Retinal pigment epithelial cell (primary cell): Measurements from ENCODE around the gene NEGR1.
A peak's percentile ranks its signal among the peaks of the same experiment; 100 is the strongest.

Experiments
- DNase-seq: peaks from one replicate; pipeline ENCODE4 v3.0.0-alpha.2; 2010; ENCODE audit warnings: low read depth
- H3K4me3 ChIP-seq: 2 replicates; pipeline ENCODE4 v1.5.1; 2011; ENCODE audit warnings: mild to moderate bottlenecking, low read length, control low read depth, moderate library complexity
- CTCF ChIP-seq: conservative IDR thresholded peaks from 2 replicates; pipeline ENCODE4 v1.5.1; 2011; ENCODE audit warnings: low read depth, low read length, control low read depth, inconsistent platforms

NEGR1 gene

GRCh38 chr1:72207059-72207458, 75.3 kb downstream of the NEGR1 start:
- DNase-seq, result no peak
- TF ChIP-seq CTCF, result no peak

GRCh38 chr1:72202761-72203160, 79.6 kb downstream of the NEGR1 start:
- TF ChIP-seq CTCF, result no peak
- no peak for DNase-seq
- no peak overlapping the region for H3K4me3 ChIP-seq

More at GRCh38 chr1:72207059-72207458, 75.3 kb downstream of the NEGR1 start:
- H3K4me3 ChIP-seq, result no peak overlapping the region

- no peak for DNase-seq
- no peak overlapping the region for H3K4me3 ChIP-seq
- TF ChIP-seq CTCF, result no peak
Observed at GRCh38 chr1:72197786-72198185, 84.6 kb downstream of the NEGR1 start.

DNA sequence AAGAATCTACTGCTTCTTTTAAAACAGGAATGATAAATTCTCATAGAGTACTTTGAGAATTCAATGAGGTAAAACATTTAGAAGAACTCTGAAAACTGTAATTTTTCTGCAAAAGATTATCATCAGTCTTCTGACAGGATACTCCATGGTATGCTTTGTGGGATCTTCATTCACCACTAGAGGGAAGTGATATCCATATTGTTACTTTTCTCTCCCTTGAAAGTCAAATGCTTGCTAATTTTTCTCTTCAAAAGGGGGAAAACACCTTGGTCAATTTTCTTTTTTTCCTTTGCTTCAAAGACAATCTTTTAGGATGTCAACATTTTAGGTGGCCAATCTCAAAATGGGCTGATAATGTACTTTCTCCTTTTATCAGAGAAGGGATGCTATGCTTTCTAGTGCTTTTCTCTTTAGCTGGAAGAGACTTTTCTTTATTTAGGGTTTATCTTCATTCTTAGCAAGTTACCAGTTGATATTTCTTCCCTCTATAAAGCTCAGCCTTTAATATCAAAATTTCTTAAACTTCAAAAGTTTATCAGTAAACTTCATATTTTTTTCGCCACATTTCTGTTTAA, 95.5 kb downstream of the NEGR1 start:
- H3K4me3 ChIP-seq, result no peak overlapping the region
- no peak for DNase-seq
- peak; percentile 65 for TF ChIP-seq CTCF

GRCh38 chr1:72184099-72184701, 98.1 kb downstream of the NEGR1 start:
- H3K4me3 ChIP-seq, result no peak overlapping the region
- no peak for DNase-seq
- TF ChIP-seq CTCF, result no peak

DNA sequence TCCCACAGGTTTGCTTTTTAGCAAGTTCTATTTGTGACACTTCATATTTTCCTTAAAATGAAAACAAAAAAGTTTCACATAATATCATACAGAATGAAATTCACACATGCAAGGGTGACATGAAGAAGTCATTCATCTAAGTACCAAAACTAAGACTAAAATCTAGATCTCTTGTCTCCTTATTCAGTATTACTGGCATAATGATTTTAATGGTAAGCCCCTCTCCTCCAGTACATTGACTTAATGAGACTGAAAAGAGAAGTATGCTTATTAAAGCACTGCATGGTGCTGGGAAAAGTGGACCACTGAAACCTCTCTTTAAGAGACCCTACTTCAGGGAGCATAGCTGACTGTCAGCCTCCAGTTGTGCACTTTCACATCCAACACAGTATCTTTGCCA, 99.5 kb downstream of the NEGR1 start:
- no peak overlapping the region for H3K4me3 ChIP-seq
- no peak for DNase-seq
- no peak for TF ChIP-seq CTCF

- peak; percentile 33 for DNase-seq
- no peak for TF ChIP-seq CTCF
- no peak overlapping the region for H3K4me3 ChIP-seq
Observed at GRCh38 chr1:72178266-72178665, 104.1 kb downstream of the NEGR1 start.
